Ovary (tissue), 9 donors: ENCODE data around the gene SCGN. TPM values are rescaled to one million over a fixed set of nuclear protein-coding genes. Genes with fewer than 3 reads are reported as not detected.

Experiments
- DNase-seq, 5 donors: peaks; one replicate each; pipeline ENCODE4 v3.0.0-alpha.2; 2019 to 2020
- H3K27ac ChIP-seq, 2 donors: fragments of 200-600 bp; one replicate each; pipeline versions ENCODE4 v1.5.1 to v1.8.0; 2019 to 2022
- H3K27me3 ChIP-seq: fragments of 200-600 bp; one replicate; pipeline ENCODE4 v1.8.0; 2022
- H3K36me3 ChIP-seq: fragments of 200-600 bp; sonication (generic); one replicate; pipeline ENCODE4 v1.5.1; 2019
- H3K4me1 ChIP-seq: one replicate; pipeline ENCODE4 v1.8.1; 2013; ENCODE audit warnings: mild to moderate bottlenecking, moderate library complexity; ENCODE audit not compliant: insufficient read depth
- H3K4me3 ChIP-seq: fragments of 200-600 bp; sonication (generic); one replicate; pipeline ENCODE4 v1.5.1; 2017
- H3K9me3 ChIP-seq, 2 donors: fragments of 200-600 bp in 1 of 2; sonication (generic) in 1 of 2; one replicate each; pipeline versions ENCODE4 v1.5.1 to v1.8.1; 2013 to 2019; ENCODE audit warnings: mild to moderate bottlenecking in 1 of 2, moderate library complexity in 1 of 2
- CTCF ChIP-seq, 3 donors: fragments of 450-650 bp in 2 of 3; fragments of 200-600 bp in 1 of 3; IDR thresholded peaks; one replicate each; pipeline versions ENCODE4 v1.5.1 to v1.8.0; 2016 to 2022; ENCODE audit warnings: antibody characterized with exemption in 3 of 3, mild to moderate bottlenecking in 1 of 3
- EP300 ChIP-seq: sonication (generic); formaldehyde crosslinking; IDR thresholded peaks from one replicate; pipeline ENCODE4 v1.6.1; 2017; ENCODE audit warnings: antibody characterized with exemption
- POLR2A ChIP-seq: fragments of 450-650 bp; IDR thresholded peaks from one replicate; pipeline ENCODE4 v1.6.1; 2017; ENCODE audit warnings: antibody characterized with exemption, mild to moderate bottlenecking, moderate library complexity
- WGBS, 3 donors: extraction: QIAGEN DNeasy Blood & Tissue Kit in 1 of 3; methylation state at CpG; one replicate each; pipeline versions ENCODE4 v1.1.5 to v1.1.7; 2013 to 2017; 5-methylcytosine and 5-hydroxymethylcytosine counted together
- intact Hi-C, 4 donors: fragments of 100-400 bp; cut with DNase I; formaldehyde crosslinking; loops; one replicate each; pipeline versions ENCODE4 v1.11.0 to v1.15.1; 2022 to 2023
- polyA plus RNA-seq, 2 donors: library from polyadenylated mRNA; stranded (reverse); fragments of 200-250 nt in 1 of 2; fragments of 350-450 nt in 1 of 2; fragmentation: Illumina TruSeq in 1 of 2; extraction: RNeasy Lipid Tissue Mini Kit (QIAGEN cat#74804) in 1 of 2; gene quantifications; one replicate each; pipeline ENCODE4 v1.2.3, GENCODE V29; 2013 to 2014
- total RNA-seq, 7 donors: library from RNA; depleted of rRNA in 2 of 7; stranded (reverse); fragments of >200 nt in 2 of 7; fragmentation: NEBNext Ultra II Directional in 3 of 7; extraction: Animal tissue kit (Norgen Biotek cat#: 25700) in 3 of 7; gene quantifications; one replicate each; pipeline versions ENCODE4 v1.1.0 to v1.2.4, GENCODE V29; 2016 to 2023
- donor health status: DM: no; HTN: no; CAD: no; lungs with moderate emphysema.
- donor health status: DM: no; HTN: no; CAD: no.
- donor health status: Bipolar disorder and iron deficiency.
- donor health status: DM: yes; HTN: yes; CAD: no.
- donor health status: DM: no; HTN: no; CAD: no.
- donor health status: DM: yes; HTN: yes; CAD: no.

Gene SCGN
- total and polyA plus RNA-seq, 9 donors: 0.08 to 1.8 (median 0.28) TPM; not detected in 5

- Histone ChIP-seq H3K27me3 (no peaks in the 10 kb centered on the region), H3K4me1 (no peaks in the 10 kb centered on the region), H3K27ac (no peak overlapping the region), H3K36me3 (no peaks in the 10 kb centered on the region), H3K9me3 (no peaks in the 10 kb centered on the region), H3K4me3 (no peak overlapping the region)
- DNase-seq: no peak
- 92 to 95% (median 92%) methylated on average over 2 of the region's 2 CpGs for WGBS, 3 donors
- TF ChIP-seq POLR2A (no peak), EP300 (no peak), CTCF (IDR thresholded peaks at IDR 0.05) (no peak)
- intact Hi-C loops: no loop called here
These were observed 16.1 kb upstream of the SCGN start for GRCh38 chr6:25635886-25636317.

- H3K4me3 ChIP-seq: no peak overlapping the region
- no peak for DNase-seq
- intact Hi-C loops: no loop called here
- no peaks in the 10 kb centered on the region for H3K27me3 ChIP-seq
- H3K4me1 ChIP-seq: no peaks in the 10 kb centered on the region
- no peaks in the 10 kb centered on the region for H3K36me3 ChIP-seq
- 26 to 36% (median 33%) methylated on average over 1 of the region's 1 CpG for WGBS, 3 donors
- H3K27ac ChIP-seq: no peak overlapping the region
- TF ChIP-seq CTCF (IDR thresholded peaks at IDR 0.05) (no peak), EP300 (no peak), POLR2A (no peak)
- peaks cover 0 to 6% of the 10 kb centered on the region in 2 donors for H3K9me3 ChIP-seq
These were observed 14.8 kb upstream of the SCGN start for GRCh38 chr6:25637211-25637610.

- no peak for TF ChIP-seq EP300
- TF ChIP-seq POLR2A: no peak
- TF ChIP-seq CTCF (IDR thresholded peaks at IDR 0.05): no peak
- 41 to 56% (median 46%) methylated on average over 4 of the region's 4 CpGs for WGBS, 3 donors
- H3K27ac ChIP-seq: no peak overlapping the region
- H3K4me1 ChIP-seq: no peaks in the 10 kb centered on the region
- H3K4me3 ChIP-seq: no peak overlapping the region
- intact Hi-C loops: no loop called here
- no peaks in the 10 kb centered on the region for H3K27me3 ChIP-seq
- H3K9me3 ChIP-seq: peaks cover 0 to 6% of the 10 kb centered on the region in 2 donors
- DNase-seq: no peak
- no peaks in the 10 kb centered on the region for H3K36me3 ChIP-seq
These were observed 14.0 kb upstream of the SCGN start for GRCh38 chr6:25637960-25638434.

- Histone ChIP-seq H3K27ac (no peak overlapping the region), H3K27me3 (no peaks in the 10 kb centered on the region), H3K4me1 (no peaks in the 10 kb centered on the region), H3K9me3 (peaks cover 0 to 6% of the 10 kb centered on the region in 2 donors), H3K4me3 (no peak overlapping the region), H3K36me3 (no peaks in the 10 kb centered on the region)
- intact Hi-C loops: no loop called here
- TF ChIP-seq CTCF (IDR thresholded peaks at IDR 0.05): no peak
- TF ChIP-seq POLR2A: no peak
- TF ChIP-seq EP300: no peak
- 85 to 89% (median 85%) methylated on average over 4 of the region's 4 CpGs for WGBS, 3 donors
- no peak for DNase-seq
These were observed 12.4 kb upstream of the SCGN start for GRCh38 chr6:25639653-25640052.
